ENCODE data around the gene TMEM184A.

Gene TMEM184A

GRCh38 chr7:1555813-1556543 lies at the start of gene TMEM184A:
Gene TMEM184A (minus strand): TSS chr7:1556205. CDS start chr7:1555484, 721 bp downstream.
- peak; percentile 72 for ATAC-seq
- Mint-ChIP-seq H3K27me3 (no peaks in the 10 kb centered on the region), H3K9me3 (no peaks in the 10 kb centered on the region), H3K27ac (peak within 1 kb of the TSS in 1 of 2 donors; percentile 65), H3K4me1 (peaks cover 16% of the 10 kb centered on the region), H3K4me3 (no peak within 1 kb of the TSS)
- DNase-seq = peak; percentile 41 to 59

GRCh38 chr7:1604383-1604782 lies 48.4 kb upstream of the TMEM184A start:
- Mint-ChIP-seq H3K27me3 (peaks cover 43% of the 10 kb centered on the region), H3K4me1 (no peaks in the 10 kb centered on the region), H3K27ac (no peak overlapping the region), H3K4me3 (no peak overlapping the region), H3K9me3 (no peaks in the 10 kb centered on the region)
- ATAC-seq (no peak), DNase-seq (no peak)

GRCh38 chr7:1603346-1604225 lies 47.6 kb upstream of the TMEM184A start:
- Mint-ChIP-seq H3K27ac (no peak overlapping the region), H3K4me1 (no peaks in the 10 kb centered on the region), H3K9me3 (peaks cover 0 to 3% of the 10 kb centered on the region in 2 donors), H3K27me3 (peaks cover 35% of the 10 kb centered on the region), H3K4me3 (no peak overlapping the region)
- ATAC-seq = no peak
- no peak for DNase-seq

GRCh38 chr7:1602386-1602785 lies 46.4 kb upstream of the TMEM184A start:
- DNase-seq = no peak

GRCh38 chr7:1601956-1602355 lies 46.0 kb upstream of the TMEM184A start:
- no peak overlapping the region for H3K27ac Mint-ChIP-seq
- peaks cover 0 to 7% of the 10 kb centered on the region in 2 donors for H3K9me3 Mint-ChIP-seq
- H3K4me1 Mint-ChIP-seq = no peaks in the 10 kb centered on the region
- H3K4me3 Mint-ChIP-seq = no peak overlapping the region
- H3K27me3 Mint-ChIP-seq = peaks cover 30% of the 10 kb centered on the region
- DNase-seq = no peak
- no peak for ATAC-seq

More at GRCh38 chr7:1602386-1602785, 46.4 kb upstream of the TMEM184A start:
- Mint-ChIP-seq H3K27me3 (peaks cover 34% of the 10 kb centered on the region), H3K4me1 (no peaks in the 10 kb centered on the region), H3K4me3 (no peak overlapping the region), H3K27ac (no peak overlapping the region), H3K9me3 (peaks cover 0 to 7% of the 10 kb centered on the region in 2 donors)
- no peak for ATAC-seq

GRCh38 chr7:1599640-1600395 lies 43.8 kb upstream of the TMEM184A start:
- no peaks in the 10 kb centered on the region for H3K4me1 Mint-ChIP-seq
- peaks cover 0 to 7% of the 10 kb centered on the region in 2 donors for H3K9me3 Mint-ChIP-seq
- no peak for ATAC-seq
- DNase-seq = no peak
- no peak overlapping the region for H3K27ac Mint-ChIP-seq
- peaks cover 12% of the 10 kb centered on the region for H3K27me3 Mint-ChIP-seq
- no peak overlapping the region for H3K4me3 Mint-ChIP-seq

GRCh38 chr7:1598961-1599639 lies 43.1 kb upstream of the TMEM184A start:
- H3K9me3 Mint-ChIP-seq = peaks cover 0 to 7% of the 10 kb centered on the region in 2 donors
- no peak overlapping the region for H3K4me3 Mint-ChIP-seq
- DNase-seq (no peak), ATAC-seq (no peak)
- no peak overlapping the region for H3K27ac Mint-ChIP-seq
- H3K4me1 Mint-ChIP-seq = no peaks in the 10 kb centered on the region
- H3K27me3 Mint-ChIP-seq = peaks cover 12% of the 10 kb centered on the region

- Mint-ChIP-seq H3K27me3 (peaks cover 11% of the 10 kb centered on the region), H3K27ac (no peak overlapping the region), H3K9me3 (peaks cover 0 to 7% of the 10 kb centered on the region in 2 donors), H3K4me3 (no peak overlapping the region), H3K4me1 (peaks cover 2% of the 10 kb centered on the region)
- ATAC-seq (no peak), DNase-seq (no peak)
These were observed 42.3 kb upstream of the TMEM184A start for GRCh38 chr7:1598286-1598685.

GRCh38 chr7:1597791-1598190 lies 41.8 kb upstream of the TMEM184A start:
- no peak for DNase-seq
- H3K9me3 Mint-ChIP-seq = peaks cover 0 to 7% of the 10 kb centered on the region in 2 donors
- ATAC-seq = no peak
- no peak overlapping the region for H3K4me3 Mint-ChIP-seq
- H3K4me1 Mint-ChIP-seq = peaks cover 7% of the 10 kb centered on the region
- H3K27me3 Mint-ChIP-seq = peaks cover 12% of the 10 kb centered on the region
- no peak overlapping the region for H3K27ac Mint-ChIP-seq

- peaks cover 18% of the 10 kb centered on the region for H3K27me3 Mint-ChIP-seq
These were observed 41.2 kb upstream of the TMEM184A start for GRCh38 chr7:1597066-1597760.

GRCh38 chr7:1596181-1597043 lies 40.4 kb upstream of the TMEM184A start:
- Mint-ChIP-seq H3K9me3 (peaks cover 0 to 7% of the 10 kb centered on the region in 2 donors), H3K27ac (no peak overlapping the region), H3K4me3 (no peak overlapping the region), H3K4me1 (peaks cover 21% of the 10 kb centered on the region), H3K27me3 (peaks cover 26% of the 10 kb centered on the region)
- ATAC-seq (no peak), DNase-seq (no peak)

More at GRCh38 chr7:1597066-1597760, 41.2 kb upstream of the TMEM184A start:
- peaks cover 13% of the 10 kb centered on the region for H3K4me1 Mint-ChIP-seq
- no peak overlapping the region for H3K27ac Mint-ChIP-seq
- H3K4me3 Mint-ChIP-seq = no peak overlapping the region
- ATAC-seq (no peak), DNase-seq (no peak)
- peaks cover 0 to 7% of the 10 kb centered on the region in 2 donors for H3K9me3 Mint-ChIP-seq

- H3K4me3 Mint-ChIP-seq = no peak overlapping the region
- ATAC-seq (no peak), DNase-seq (no peak)
- H3K9me3 Mint-ChIP-seq = peaks cover 0 to 7% of the 10 kb centered on the region in 2 donors
- peak overlapping the region in 1 of 2 donors; percentile 23 for H3K27ac Mint-ChIP-seq
- H3K27me3 Mint-ChIP-seq = peaks cover 28% of the 10 kb centered on the region
- peaks cover 29% of the 10 kb centered on the region for H3K4me1 Mint-ChIP-seq
These were observed 39.6 kb upstream of the TMEM184A start for GRCh38 chr7:1595636-1596035.

- ATAC-seq = no peak
- peaks cover 34% of the 10 kb centered on the region for H3K27me3 Mint-ChIP-seq
- peaks cover 33% of the 10 kb centered on the region for H3K4me1 Mint-ChIP-seq
- H3K27ac Mint-ChIP-seq = no peak overlapping the region
- peaks cover 0 to 7% of the 10 kb centered on the region in 2 donors for H3K9me3 Mint-ChIP-seq
- DNase-seq = no peak
- H3K4me3 Mint-ChIP-seq = no peak overlapping the region
These were observed 39.0 kb upstream of the TMEM184A start for GRCh38 chr7:1595027-1595426.

Data from stimulated activated naive CD8-positive, alpha-beta T cell treated with anti-CD3 and anti-CD28 coated beads, Interleukin-15, amount 100 ng/mL, for 72 hours (primary cell).